HG02642 (cell line): ENCODE results near the gene ELF1.

Experiments used
- ATAC-seq: cut with Tn5 transposase; IDR thresholded peaks from one replicate; pipeline ENCODE4 v1.9.1; 2021; ENCODE audit warnings: mild to moderate bottlenecking; ENCODE audit not compliant: unreplicated experiment, poor library complexity

Gene ELF1

GRCh38 chr13:41019011-41019487, at the start of gene ELF1:
Gene ELF1 (minus strand): TSS chr13:41019316. CDS start chr13:40982054, 37,262 bp downstream.
- peak; percentile 92 for ATAC-seq

DNA sequence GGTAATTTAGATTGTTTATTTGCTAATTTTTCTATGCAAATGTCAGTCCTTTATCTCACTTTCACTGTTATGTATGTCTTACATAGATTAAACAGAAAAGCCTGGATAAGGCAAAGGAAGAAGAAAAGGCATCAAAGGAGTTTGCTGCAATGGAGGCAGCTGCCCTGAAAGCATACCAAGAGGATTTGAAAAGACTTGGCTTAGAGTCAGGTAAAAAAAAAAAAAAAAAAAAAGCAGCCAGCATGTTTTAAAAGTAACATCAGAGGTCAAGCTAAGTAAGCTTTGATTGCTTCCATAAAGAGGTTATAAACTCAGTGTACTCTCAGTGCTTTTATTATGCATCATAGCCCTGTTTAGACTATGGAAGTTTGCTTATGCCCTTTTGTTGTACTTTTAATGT, 46.0 kb upstream of the ELF1 start:
- ATAC-seq, result no peak

DNA sequence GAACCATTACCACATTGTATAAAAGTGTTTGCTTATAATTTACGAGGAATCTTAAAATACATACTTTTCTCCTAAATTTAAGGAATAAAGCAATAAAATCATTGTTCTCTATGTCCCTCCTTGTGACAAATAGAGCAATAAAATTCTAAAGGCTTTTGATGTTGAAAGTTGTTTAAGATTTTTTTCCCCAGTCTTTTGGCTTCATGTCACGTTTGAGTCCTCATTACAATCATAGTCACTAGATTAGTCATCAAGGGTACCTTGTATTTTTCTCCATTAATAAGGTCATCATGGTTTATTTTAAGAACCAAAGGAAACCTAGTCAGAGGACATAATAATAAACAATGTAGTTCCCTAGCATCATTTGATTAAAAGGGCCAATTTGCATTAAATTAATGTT, 45.4 kb upstream of the ELF1 start:
- no peak for ATAC-seq

GRCh38 chr13:41061914-41062837, 43.1 kb upstream of the ELF1 start:
- peak; percentile 34 for ATAC-seq

DNA sequence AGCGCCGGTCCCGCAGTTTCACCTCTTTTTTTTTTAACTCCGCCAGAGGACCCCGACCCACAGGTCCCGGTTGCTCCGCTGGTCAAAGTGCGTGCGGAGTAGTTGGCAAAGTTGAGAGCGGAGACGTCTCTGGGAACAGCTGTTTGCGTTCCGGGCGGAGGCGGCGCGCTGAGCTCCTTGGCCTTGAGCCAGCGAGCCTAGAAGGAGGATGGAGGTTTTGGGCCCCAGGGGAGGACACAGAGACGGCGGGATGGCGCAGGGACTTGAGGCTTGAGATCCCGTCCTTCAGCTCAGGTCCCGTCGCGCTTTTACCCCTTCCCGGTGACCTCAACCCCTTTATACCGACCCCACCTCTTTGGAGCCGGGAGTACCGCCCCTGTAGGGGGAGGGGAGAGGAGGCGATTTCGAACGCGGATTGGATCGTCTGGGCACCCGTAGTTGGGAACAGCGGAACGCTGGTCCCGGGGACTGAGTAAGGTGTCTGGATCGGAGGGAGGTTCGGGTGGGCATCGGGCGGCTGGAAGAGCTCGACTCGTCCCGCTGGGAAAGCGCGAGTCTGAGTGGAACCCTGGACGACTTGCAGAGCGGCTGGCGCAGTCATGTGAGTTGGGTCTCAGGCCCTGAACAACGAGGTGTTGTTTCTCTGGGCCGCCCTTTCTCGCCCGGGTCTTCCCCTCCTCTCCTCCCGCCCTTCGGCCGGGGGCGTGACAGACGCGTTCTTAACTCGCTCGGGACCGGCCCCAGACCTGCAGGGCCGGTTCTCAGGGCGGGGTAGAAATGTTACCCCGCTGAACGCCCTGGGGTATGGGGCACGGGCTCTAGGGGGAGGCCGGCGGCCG, 42.2 kb upstream of the ELF1 start, which contains the start of gene WBP4:
WBP4 (plus strand) TSS at position 435 of the 839 bp plus-strand sequence; CDS start at position 600, 165 bp downstream.
- ATAC-seq, result peak; percentile 76

- peak; percentile 28 for ATAC-seq
These were observed 41.6 kb upstream of the ELF1 start for GRCh38 chr13:41060724-41061074.

DNA sequence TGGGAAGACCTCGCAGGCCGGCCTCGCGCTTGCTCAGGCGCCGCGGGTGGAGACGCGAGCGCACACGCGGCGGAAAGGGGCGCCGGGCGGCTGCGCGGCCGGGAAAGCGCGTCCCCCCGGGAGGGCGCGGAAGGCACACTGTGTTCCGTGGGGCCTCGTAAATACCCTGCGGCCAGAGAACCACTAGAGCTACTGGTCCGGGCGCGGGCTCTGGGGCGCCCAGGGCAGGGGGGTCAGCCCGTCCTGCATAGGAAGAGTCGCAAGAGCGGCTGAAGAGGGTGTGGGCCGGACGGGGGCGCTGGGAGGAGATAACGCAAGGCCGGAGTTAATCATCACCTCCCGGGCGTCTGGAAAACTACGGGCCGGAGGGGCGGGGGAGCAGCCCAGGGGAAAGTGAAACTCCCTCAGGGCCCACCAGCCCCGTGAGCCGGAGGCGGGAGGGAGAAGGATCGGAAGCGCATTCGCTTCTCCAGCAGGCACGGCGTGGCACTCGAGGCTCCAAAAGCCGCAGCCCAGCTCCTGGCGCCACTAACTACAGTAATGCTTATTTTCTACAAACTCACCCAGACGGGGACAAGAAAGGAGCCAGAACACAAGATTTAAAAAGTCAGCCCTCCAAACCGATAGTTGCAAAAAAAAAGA, 41.1 kb upstream of the ELF1 start:
- ATAC-seq, result peak; percentile 45

DNA sequence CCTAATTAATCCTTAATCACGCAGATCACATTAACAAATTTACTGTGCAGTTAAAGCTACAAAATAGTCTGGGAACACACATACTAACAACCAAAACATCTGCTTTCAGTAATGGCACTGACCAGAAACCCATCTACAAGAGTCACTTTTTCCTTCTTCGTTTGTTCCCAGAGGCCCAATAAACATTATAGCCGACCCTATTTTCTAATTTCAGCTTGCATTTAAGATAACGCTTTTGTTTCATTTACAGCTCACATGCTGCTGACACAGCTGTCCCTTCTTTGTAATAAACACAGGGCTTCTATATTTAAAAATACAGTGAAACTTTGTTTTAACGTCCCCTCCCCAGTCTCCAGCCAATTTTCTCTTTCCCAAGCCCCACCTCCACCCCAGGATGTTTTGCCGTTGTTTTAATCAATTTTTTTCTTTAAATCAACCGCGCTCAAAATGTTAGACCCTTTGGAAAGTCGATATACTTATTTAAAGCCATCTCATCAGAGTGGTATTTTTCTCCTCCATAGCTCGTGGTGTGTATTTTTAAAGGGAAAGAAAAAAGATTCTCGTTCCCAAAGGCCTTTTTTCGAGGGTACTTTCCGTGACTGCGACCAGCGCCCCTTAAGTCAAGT, 40.5 kb upstream of the ELF1 start:
- no peak for ATAC-seq

GRCh38 chr13:41058295-41059070, 39.4 kb upstream of the ELF1 start:
- no peak for ATAC-seq

GRCh38 chr13:41056826-41057711, 38.0 kb upstream of the ELF1 start:
- no peak for ATAC-seq

DNA sequence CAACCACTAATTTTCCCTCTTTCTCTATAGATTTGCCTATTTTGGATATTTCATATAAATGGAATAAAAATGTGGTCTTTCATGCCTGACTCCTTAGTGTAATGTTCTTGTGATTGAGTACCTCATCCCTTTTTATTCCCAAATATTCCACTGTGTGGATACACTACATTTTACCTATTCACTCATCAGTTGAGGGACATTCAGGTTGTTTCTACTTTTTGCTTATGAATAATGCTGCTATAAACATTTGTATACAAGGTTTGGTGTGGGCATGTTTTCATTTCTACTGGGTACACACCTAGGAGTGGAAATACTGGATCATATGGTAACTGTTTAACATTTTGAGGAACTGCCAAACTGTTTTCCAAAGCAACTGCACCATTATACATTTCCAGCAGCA, 37.1 kb upstream of the ELF1 start:
- ATAC-seq, result no peak

- ATAC-seq, result no peak
These were observed 36.0 kb upstream of the ELF1 start for GRCh38 chr13:41054919-41055619.

GRCh38 chr13:41054212-41054877, 35.2 kb upstream of the ELF1 start:
- ATAC-seq, result no peak

DNA sequence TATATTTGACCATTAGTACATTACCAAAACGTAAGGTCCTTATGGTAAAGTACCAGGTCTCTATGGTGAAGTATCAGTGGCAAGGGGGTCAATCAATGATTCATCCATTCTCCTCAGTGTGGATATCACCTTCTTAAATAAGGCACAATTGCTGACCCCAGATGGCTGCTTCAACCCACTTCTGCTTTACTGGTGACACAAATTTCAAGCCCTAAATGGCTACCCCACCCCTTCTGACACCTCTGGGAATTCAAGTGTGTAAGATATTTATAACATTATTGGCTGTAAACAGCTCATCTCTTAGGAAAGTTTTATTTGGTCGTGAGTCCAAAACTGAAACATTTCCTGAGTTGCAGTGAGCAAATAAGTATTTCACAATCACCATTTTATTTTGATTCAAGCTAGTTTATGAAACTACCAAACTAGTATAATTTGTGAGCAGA, 34.3 kb upstream of the ELF1 start:
- ATAC-seq, result peak; percentile 65

DNA sequence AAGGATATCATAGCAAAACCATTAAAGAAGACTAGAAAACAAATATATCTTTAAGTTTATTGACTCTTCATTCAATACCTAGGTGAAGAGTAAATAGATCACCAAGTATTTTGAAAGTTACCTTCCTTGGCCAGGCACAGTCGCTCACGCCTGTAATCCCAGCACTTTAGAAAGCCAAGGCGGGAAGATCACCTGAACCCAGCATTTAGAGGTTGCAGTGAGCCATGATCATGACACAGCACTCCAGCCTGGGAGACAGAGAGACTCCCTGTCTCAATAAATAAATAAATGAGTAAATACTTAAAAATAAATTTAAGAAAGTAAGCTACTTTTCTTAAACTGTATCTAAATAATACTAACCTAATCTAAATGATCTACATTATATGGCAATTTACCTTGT, 33.3 kb upstream of the ELF1 start:
- no peak for ATAC-seq

- no peak for ATAC-seq
These were observed 30.6 kb upstream of the ELF1 start for GRCh38 chr13:41049480-41050440.
